Ovary (tissue), 3 donors: Measurements from ENCODE around the gene CDH18.

Experiments used
- EP300 ChIP-seq: sonication (generic); formaldehyde crosslinking; IDR thresholded peaks from one replicate; pipeline ENCODE4 v1.6.1; 2017; ENCODE audit warnings: antibody characterized with exemption
- TF ChIP-seq, protein P1 (sequence below), 3 donors: fragments of 450-650 bp in 2 of 3; fragments of 200-600 bp in 1 of 3; IDR thresholded peaks; one replicate each; pipeline versions ENCODE4 v1.5.1 to v1.8.0; 2016 to 2022; ENCODE audit warnings: antibody characterized with exemption in 3 of 3, mild to moderate bottlenecking in 1 of 3
- donor health status: DM: no; HTN: no; CAD: no.

DNA sequence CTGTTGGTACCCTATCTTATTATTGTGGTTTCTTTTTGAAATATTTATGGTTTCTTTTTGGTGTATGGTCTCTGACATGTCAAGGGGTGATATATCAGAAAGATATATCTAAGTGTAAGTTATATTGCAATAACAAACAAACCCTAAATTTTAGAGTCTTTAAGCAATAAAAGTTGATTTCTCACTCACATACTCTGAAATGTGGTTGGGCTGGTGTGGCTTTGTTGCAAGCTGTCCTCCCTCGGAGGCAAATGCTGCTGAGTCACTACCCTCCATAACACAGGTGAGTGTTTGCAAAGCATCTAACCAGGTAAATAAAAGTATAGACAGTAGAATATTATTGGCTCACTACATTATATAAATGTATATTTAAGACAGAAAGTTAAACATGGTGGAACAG, 253.2 kb downstream of the CDH18 start:
- TF ChIP-seq, protein P1, sequence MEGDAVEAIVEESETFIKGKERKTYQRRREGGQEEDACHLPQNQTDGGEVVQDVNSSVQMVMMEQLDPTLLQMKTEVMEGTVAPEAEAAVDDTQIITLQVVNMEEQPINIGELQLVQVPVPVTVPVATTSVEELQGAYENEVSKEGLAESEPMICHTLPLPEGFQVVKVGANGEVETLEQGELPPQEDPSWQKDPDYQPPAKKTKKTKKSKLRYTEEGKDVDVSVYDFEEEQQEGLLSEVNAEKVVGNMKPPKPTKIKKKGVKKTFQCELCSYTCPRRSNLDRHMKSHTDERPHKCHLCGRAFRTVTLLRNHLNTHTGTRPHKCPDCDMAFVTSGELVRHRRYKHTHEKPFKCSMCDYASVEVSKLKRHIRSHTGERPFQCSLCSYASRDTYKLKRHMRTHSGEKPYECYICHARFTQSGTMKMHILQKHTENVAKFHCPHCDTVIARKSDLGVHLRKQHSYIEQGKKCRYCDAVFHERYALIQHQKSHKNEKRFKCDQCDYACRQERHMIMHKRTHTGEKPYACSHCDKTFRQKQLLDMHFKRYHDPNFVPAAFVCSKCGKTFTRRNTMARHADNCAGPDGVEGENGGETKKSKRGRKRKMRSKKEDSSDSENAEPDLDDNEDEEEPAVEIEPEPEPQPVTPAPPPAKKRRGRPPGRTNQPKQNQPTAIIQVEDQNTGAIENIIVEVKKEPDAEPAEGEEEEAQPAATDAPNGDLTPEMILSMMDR (IDR thresholded peaks at IDR 0.05), result no peak
- no peak for TF ChIP-seq EP300
